Measurements from ENCODE around the gene LIG1.

- TF ChIP-seq GATA2 (IDR thresholded peaks at IDR 0.05; ENCODE audit: low read depth, low read length) (no peak), GATA3 (IDR thresholded peaks at IDR 0.05; ENCODE audit: low read depth, low read length) (no peak)
Measured at GRCh38 chr19:48192750-48193149, 22.6 kb upstream of the LIG1 start.
